ENCODE measurements around the gene ATP9A.

DNA sequence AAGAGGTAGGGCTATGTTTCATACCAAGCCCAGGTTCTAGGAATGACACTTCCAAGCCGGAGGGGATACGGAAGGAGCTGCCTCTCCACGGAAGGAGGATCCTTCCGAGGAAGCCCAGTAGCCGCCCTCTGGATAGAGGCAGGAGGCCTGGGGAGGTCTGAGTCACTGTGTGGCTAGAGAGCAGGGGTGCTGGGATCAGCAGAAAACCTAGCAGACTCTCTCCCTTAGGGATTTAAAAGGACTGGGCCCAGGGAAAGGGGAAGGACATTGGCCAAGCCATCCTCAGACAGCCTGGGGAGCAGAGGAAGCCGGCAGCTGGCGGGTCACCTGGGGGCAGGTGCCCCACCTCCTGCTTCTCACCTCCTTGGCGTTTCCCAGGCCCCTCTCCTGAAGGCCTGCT lies 189.1 kb downstream of the ATP9A start:
- TF ChIP-seq, protein P1, sequence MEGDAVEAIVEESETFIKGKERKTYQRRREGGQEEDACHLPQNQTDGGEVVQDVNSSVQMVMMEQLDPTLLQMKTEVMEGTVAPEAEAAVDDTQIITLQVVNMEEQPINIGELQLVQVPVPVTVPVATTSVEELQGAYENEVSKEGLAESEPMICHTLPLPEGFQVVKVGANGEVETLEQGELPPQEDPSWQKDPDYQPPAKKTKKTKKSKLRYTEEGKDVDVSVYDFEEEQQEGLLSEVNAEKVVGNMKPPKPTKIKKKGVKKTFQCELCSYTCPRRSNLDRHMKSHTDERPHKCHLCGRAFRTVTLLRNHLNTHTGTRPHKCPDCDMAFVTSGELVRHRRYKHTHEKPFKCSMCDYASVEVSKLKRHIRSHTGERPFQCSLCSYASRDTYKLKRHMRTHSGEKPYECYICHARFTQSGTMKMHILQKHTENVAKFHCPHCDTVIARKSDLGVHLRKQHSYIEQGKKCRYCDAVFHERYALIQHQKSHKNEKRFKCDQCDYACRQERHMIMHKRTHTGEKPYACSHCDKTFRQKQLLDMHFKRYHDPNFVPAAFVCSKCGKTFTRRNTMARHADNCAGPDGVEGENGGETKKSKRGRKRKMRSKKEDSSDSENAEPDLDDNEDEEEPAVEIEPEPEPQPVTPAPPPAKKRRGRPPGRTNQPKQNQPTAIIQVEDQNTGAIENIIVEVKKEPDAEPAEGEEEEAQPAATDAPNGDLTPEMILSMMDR (IDR thresholded peaks at IDR 0.05): no peak
- no peak for TF ChIP-seq POLR2A (IDR thresholded peaks at IDR 0.05)

Measured in right lobe of liver (tissue), 4 donors.